Measurements from ENCODE around the gene YPEL4.

Gene YPEL4

DNA sequence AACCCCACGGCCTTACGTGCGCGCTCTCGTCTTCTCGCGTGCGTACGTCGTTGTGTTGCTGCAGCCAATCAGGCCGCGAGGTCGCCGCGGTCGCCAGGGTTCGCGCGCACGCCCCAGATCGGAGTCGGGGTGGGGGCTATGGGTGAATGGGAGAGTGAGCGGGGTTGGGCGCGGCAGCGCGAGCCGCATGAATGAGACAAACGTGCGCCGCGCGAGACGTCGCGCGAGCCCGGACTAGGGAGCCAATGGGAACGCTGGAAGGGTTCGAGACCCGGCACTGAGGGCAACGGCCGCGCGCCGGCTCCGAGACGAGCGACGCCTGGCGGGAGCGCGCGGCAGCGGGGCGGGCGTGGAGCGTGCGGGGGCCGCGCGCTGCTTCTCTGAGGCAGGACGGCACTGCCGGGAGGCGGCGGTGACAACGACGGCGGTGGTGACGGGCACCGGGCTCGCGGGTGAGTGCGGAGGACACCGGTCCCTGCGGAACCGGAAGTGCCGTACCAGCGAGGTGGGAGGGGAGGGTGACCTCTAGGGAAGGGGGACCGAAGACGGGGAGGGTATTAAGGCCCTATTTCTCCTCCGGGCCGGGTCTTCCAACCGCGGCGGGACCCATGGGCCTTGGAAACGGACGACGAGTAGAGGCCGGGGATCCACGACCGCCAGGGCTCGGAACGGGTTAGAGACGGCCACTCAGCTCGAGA, 18.2 kb upstream of the YPEL4 start, which contains the start of gene ZDHHC5:
Gene ZDHHC5, plus strand, starts transcription at position 379 of the 698 bp plus-strand sequence. CDS start 4,977 bp downstream, outside the sequence.
- Histone ChIP-seq H3K27me3 (ENCODE audit: insufficient read depth, low read depth) (no peaks in the 10 kb centered on the region), H4K20me1 (ENCODE audit: insufficient read depth) (peaks cover 9% of the 10 kb centered on the region; the same call in 1 of the 2 replicates), H3K9ac (peak within 1 kb of the TSS; percentile 74), H2AFZ (ENCODE audit: low read depth) (peak within 1 kb of the TSS; percentile 97), H3K27ac (peak within 1 kb of the TSS; percentile 78), H3K4me1 (ENCODE audit: low read depth, poor library complexity, severe bottlenecking) (peaks cover 30% of the 10 kb centered on the region), H3K36me3 (ENCODE audit: insufficient read depth) (0 out of 2 replicates have a peak, but pooled peaks cover 5% of the 10 kb centered on the region), H3K79me2 (ENCODE audit: insufficient read depth, low read depth) (peaks cover 45% of the 10 kb centered on the region), H3K4me3 (IDR thresholded peaks at IDR 0.05; ENCODE audit: insufficient read depth, low read depth, low read length) (no peak within 1 kb of the TSS), H3K4me2 (peak within 1 kb of the TSS; percentile 96)
- TF ChIP-seq, protein P1, sequence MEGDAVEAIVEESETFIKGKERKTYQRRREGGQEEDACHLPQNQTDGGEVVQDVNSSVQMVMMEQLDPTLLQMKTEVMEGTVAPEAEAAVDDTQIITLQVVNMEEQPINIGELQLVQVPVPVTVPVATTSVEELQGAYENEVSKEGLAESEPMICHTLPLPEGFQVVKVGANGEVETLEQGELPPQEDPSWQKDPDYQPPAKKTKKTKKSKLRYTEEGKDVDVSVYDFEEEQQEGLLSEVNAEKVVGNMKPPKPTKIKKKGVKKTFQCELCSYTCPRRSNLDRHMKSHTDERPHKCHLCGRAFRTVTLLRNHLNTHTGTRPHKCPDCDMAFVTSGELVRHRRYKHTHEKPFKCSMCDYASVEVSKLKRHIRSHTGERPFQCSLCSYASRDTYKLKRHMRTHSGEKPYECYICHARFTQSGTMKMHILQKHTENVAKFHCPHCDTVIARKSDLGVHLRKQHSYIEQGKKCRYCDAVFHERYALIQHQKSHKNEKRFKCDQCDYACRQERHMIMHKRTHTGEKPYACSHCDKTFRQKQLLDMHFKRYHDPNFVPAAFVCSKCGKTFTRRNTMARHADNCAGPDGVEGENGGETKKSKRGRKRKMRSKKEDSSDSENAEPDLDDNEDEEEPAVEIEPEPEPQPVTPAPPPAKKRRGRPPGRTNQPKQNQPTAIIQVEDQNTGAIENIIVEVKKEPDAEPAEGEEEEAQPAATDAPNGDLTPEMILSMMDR (conservative IDR thresholded peaks at IDR 0.05; ENCODE audit: low read depth, low read length) = peak; percentile 43

DNA sequence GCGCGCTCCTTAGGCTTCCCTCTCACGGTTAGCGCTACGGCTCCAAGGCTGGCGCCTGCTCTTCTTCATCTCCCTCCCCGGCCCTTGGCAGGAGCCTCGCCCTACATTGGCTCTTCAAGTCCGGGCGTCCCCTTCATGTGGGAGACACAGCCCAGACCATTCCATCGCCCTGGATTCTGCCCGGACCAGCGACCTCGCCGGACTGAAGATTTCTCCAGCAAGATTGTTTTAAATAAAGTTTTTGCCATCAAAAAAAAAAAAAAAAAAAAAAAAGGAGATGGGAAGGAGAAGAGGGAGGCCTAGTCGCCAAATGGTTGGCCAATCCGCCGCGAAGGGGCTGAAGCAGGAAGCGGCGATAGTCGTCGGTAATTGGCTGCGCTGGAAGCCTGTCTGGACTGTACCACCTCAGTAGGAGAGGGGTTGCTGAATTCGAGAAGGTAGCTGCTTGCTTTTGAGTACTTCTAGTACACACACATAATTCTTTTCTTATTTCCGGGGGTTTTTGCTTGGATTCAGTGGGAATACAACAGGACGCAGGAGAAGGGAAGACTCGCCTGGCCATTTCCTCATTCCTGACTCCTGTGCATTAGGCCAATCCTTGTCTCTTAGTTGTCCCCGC, 17.5 kb upstream of the YPEL4 start:
- peak overlapping the region; percentile 97 for H2AFZ ChIP-seq (ENCODE audit: low read depth)

DNA sequence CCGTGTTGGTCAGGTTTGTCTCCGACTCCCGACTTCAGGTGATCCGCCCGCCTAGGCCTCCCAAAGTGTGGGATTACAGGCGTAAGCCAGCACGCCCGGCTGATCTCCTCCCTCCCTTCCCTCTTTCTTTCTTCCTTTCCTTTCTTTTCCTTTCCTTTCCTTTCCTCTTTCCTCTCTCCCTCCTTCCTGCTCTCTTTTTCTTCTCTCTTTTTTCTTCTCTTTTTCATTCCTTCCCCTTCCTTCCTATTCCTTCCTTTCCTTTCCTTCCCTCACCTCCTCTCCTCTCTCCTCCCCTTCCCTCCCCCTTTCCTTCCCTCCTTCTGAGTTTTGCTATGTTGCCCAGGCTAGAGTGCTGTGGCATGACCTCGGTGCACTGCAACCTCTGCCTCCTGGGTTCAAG, 14.3 kb upstream of the YPEL4 start:
- H3K79me2 ChIP-seq (ENCODE audit: insufficient read depth, low read depth) = peaks cover 13% of the 10 kb centered on the region
- H3K27me3 ChIP-seq (ENCODE audit: insufficient read depth, low read depth) = no peaks in the 10 kb centered on the region
- H3K4me1 ChIP-seq (ENCODE audit: low read depth, poor library complexity, severe bottlenecking) = peaks cover 14% of the 10 kb centered on the region
- no peaks in the 10 kb centered on the region; the same call in 1 of the 2 replicates for H3K36me3 ChIP-seq (ENCODE audit: insufficient read depth)
- no peak overlapping the region for H3K27ac ChIP-seq
- peaks cover under 1% of the 10 kb centered on the region; the same call in 1 of the 2 replicates for H4K20me1 ChIP-seq (ENCODE audit: insufficient read depth)
- no peak overlapping the region for H3K4me2 ChIP-seq
- no peak overlapping the region for H3K9ac ChIP-seq
- H3K4me3 ChIP-seq (IDR thresholded peaks at IDR 0.05; ENCODE audit: insufficient read depth, low read depth, low read length) = no peak overlapping the region
- TF ChIP-seq, protein P1 (conservative IDR thresholded peaks at IDR 0.05; ENCODE audit: low read depth, low read length) = no peak
- no peak overlapping the region for H2AFZ ChIP-seq (ENCODE audit: low read depth)

More for the DNA sequence above, 17.5 kb upstream of the YPEL4 start:
- H3K36me3 ChIP-seq (ENCODE audit: insufficient read depth) = 0 out of 2 replicates have a peak, but pooled peaks cover 4% of the 10 kb centered on the region
- peaks cover 40% of the 10 kb centered on the region for H3K79me2 ChIP-seq (ENCODE audit: insufficient read depth, low read depth)
- peak overlapping the region; percentile 93 for H3K4me2 ChIP-seq
- H4K20me1 ChIP-seq (ENCODE audit: insufficient read depth) = peaks cover 9% of the 10 kb centered on the region; the same call in 1 of the 2 replicates
- TF ChIP-seq, protein P1 (conservative IDR thresholded peaks at IDR 0.05; ENCODE audit: low read depth, low read length) = no peak
- peak overlapping the region; percentile 74 for H3K9ac ChIP-seq
- H3K4me3 ChIP-seq (IDR thresholded peaks at IDR 0.05; ENCODE audit: insufficient read depth, low read depth, low read length) = no peak overlapping the region
- peaks cover 30% of the 10 kb centered on the region for H3K4me1 ChIP-seq (ENCODE audit: low read depth, poor library complexity, severe bottlenecking)
- H3K27me3 ChIP-seq (ENCODE audit: insufficient read depth, low read depth) = no peaks in the 10 kb centered on the region
- peak overlapping the region; percentile 78 for H3K27ac ChIP-seq

DNA sequence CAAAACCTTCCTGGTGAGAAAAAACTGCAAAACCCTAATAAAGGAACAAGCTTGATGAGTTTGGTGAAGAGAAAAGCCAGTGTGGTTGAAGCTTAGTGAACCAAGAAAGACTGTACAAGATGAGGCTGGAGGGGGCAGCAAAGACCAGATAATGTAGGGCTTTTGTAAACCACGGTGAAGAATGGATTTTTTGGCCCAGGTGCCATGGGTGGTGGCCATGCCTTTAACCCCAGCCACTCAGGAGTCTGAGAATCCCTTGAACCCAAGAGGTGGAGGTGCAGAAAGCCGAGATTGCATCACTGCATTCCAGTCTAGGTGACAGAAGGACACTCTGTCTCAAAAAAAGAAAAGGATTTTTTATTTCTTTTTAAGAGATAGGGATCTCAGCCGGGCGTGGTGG, 13.2 kb upstream of the YPEL4 start:
- Histone ChIP-seq H4K20me1 (ENCODE audit: insufficient read depth) (no peaks in the 10 kb centered on the region), H3K36me3 (ENCODE audit: insufficient read depth) (no peaks in the 10 kb centered on the region; the same call in 1 of the 2 replicates), H3K27ac (no peak overlapping the region), H3K4me3 (IDR thresholded peaks at IDR 0.05; ENCODE audit: insufficient read depth, low read depth, low read length) (no peak overlapping the region), H3K4me1 (ENCODE audit: low read depth, poor library complexity, severe bottlenecking) (peaks cover 17% of the 10 kb centered on the region), H3K79me2 (ENCODE audit: insufficient read depth, low read depth) (peaks cover 16% of the 10 kb centered on the region), H3K4me2 (no peak overlapping the region), H3K9ac (no peak overlapping the region), H3K27me3 (ENCODE audit: insufficient read depth, low read depth) (no peaks in the 10 kb centered on the region), H2AFZ (ENCODE audit: low read depth) (no peak overlapping the region)
- TF ChIP-seq, protein P1 (conservative IDR thresholded peaks at IDR 0.05; ENCODE audit: low read depth, low read length) = 0 out of 2 replicates have a peak, but pooled peaks have one; percentile 17
